ENCODE measurements around the gene PUS7. TPM values are rescaled to one million over a fixed set of nuclear protein-coding genes. Genes with fewer than 3 reads are reported as not detected.
A peak's percentile ranks its signal among the peaks of the same experiment; 100 is the strongest.

The PUS7 gene
- total and polyA plus RNA-seq, 4 donors, result 5.0 to 16.7 (median 10.8) TPM

DNA sequence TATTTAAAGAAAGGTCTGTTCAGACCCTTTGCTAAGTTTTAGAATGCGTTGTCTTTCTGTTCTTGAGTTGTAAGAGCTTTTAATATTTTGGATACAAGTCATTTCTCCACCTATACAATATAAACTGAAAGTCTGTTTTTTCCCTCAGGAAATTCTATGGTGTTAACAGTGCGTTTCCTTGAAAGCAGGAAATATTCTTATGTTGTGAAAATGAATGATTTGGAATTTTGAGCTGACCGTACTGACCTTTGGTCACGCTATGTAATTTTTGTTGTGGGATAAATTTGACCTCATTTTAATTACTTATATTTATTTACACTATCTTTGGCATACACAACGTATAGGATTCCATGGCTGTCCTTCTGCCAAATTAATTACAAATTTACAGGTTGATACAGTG lies 43.5 kb downstream of the PUS7 start:
- 69 to 70% methylated on average over 5 of the region's 5 CpGs for WGBS, 2 donors
- Histone ChIP-seq H3K27me3 (ENCODE audit: control insufficient read depth in 3 of 3, insufficient read depth in 3 of 3, low read length in 2 of 3) (no peaks in the 10 kb centered on the region), H3K9me3 (ENCODE audit: control insufficient read depth in 4 of 4, insufficient read depth in 3 of 4, low read length in 3 of 4) (no peaks in the 10 kb centered on the region), H3K4me1 (ENCODE audit: control insufficient read depth in 5 of 5, insufficient read depth in 5 of 5, low read length in 5 of 5) (no peaks in the 10 kb centered on the region), H3K27ac (ENCODE audit: low read depth in 1 of 2, low read length in 1 of 2) (no peak overlapping the region), H3K36me3 (ENCODE audit: control insufficient read depth in 4 of 4, insufficient read depth in 4 of 4, low read length in 4 of 4) (peaks cover 3 to 15% (median 6%) of the 10 kb centered on the region in 4 donors), H3K9ac (ENCODE audit: insufficient read depth in 1 of 2, low read length in 2 of 2) (no peak overlapping the region), H3K4me3 (no peak overlapping the region)
- no peak for TF ChIP-seq CTCF (IDR thresholded peaks at IDR 0.05; ENCODE audit: control extremely low read depth, extremely low read depth)
- ATAC-seq (ENCODE audit: insufficient read depth, low FRiP score) (no peak), DNase-seq (no peak)

GRCh38 chr7:105477908-105478307 lies 44.2 kb downstream of the PUS7 start:
- Histone ChIP-seq H3K4me1 (ENCODE audit: control insufficient read depth in 5 of 5, insufficient read depth in 5 of 5, low read length in 5 of 5) (no peaks in the 10 kb centered on the region), H3K27ac (ENCODE audit: low read depth in 1 of 2, low read length in 1 of 2) (no peak overlapping the region), H3K9me3 (ENCODE audit: control insufficient read depth in 4 of 4, insufficient read depth in 3 of 4, low read length in 3 of 4) (no peaks in the 10 kb centered on the region), H3K4me3 (no peak overlapping the region), H3K27me3 (ENCODE audit: control insufficient read depth in 3 of 3, insufficient read depth in 3 of 3, low read length in 2 of 3) (no peaks in the 10 kb centered on the region), H3K9ac (ENCODE audit: insufficient read depth in 1 of 2, low read length in 2 of 2) (no peak overlapping the region), H3K36me3 (ENCODE audit: control insufficient read depth in 4 of 4, insufficient read depth in 4 of 4, low read length in 4 of 4) (peaks cover 3 to 15% (median 6%) of the 10 kb centered on the region in 4 donors)
- 95 to 97% methylated on average over 2 of the region's 2 CpGs for WGBS, 2 donors
- DNase-seq (no peak), ATAC-seq (ENCODE audit: insufficient read depth, low FRiP score) (no peak)
- TF ChIP-seq CTCF (IDR thresholded peaks at IDR 0.05; ENCODE audit: control extremely low read depth, extremely low read depth), result no peak

GRCh38 chr7:105474045-105474444 lies 48.0 kb downstream of the PUS7 start:
- peaks cover 0 to 9% (median 0%) of the 10 kb centered on the region in 5 donors for H3K4me1 ChIP-seq (ENCODE audit: control insufficient read depth in 5 of 5, insufficient read depth in 5 of 5, low read length in 5 of 5)
- no peak for TF ChIP-seq CTCF (IDR thresholded peaks at IDR 0.05; ENCODE audit: control extremely low read depth, extremely low read depth)
- H3K9ac ChIP-seq (ENCODE audit: insufficient read depth in 1 of 2, low read length in 2 of 2), result no peak overlapping the region
- H3K27ac ChIP-seq (ENCODE audit: low read depth in 1 of 2, low read length in 1 of 2), result no peak overlapping the region
- no peak for DNase-seq
- no peaks in the 10 kb centered on the region for H3K9me3 ChIP-seq (ENCODE audit: control insufficient read depth in 4 of 4, insufficient read depth in 3 of 4, low read length in 3 of 4)
- H3K27me3 ChIP-seq (ENCODE audit: control insufficient read depth in 3 of 3, insufficient read depth in 3 of 3, low read length in 2 of 3), result no peaks in the 10 kb centered on the region
- no peak overlapping the region for H3K4me3 ChIP-seq
- ATAC-seq (ENCODE audit: insufficient read depth, low FRiP score), result no peak
- WGBS, 2 donors, result 98 to 100% methylated on average over 1 of the region's 1 CpG
- peaks cover 0 to 5% (median 3%) of the 10 kb centered on the region in 4 donors for H3K36me3 ChIP-seq (ENCODE audit: control insufficient read depth in 4 of 4, insufficient read depth in 4 of 4, low read length in 4 of 4)

GRCh38 chr7:105473163-105473562 lies 48.9 kb downstream of the PUS7 start:
- no peak overlapping the region for H3K4me3 ChIP-seq
- H3K9me3 ChIP-seq (ENCODE audit: control insufficient read depth in 4 of 4, insufficient read depth in 3 of 4, low read length in 3 of 4), result no peaks in the 10 kb centered on the region
- no peaks in the 10 kb centered on the region for H3K27me3 ChIP-seq (ENCODE audit: control insufficient read depth in 3 of 3, insufficient read depth in 3 of 3, low read length in 2 of 3)
- TF ChIP-seq CTCF (IDR thresholded peaks at IDR 0.05; ENCODE audit: control extremely low read depth, extremely low read depth), result no peak
- H3K4me1 ChIP-seq (ENCODE audit: control insufficient read depth in 5 of 5, insufficient read depth in 5 of 5, low read length in 5 of 5), result peaks cover 0 to 9% (median 0%) of the 10 kb centered on the region in 5 donors
- peaks cover 0 to 4% (median 3%) of the 10 kb centered on the region in 4 donors for H3K36me3 ChIP-seq (ENCODE audit: control insufficient read depth in 4 of 4, insufficient read depth in 4 of 4, low read length in 4 of 4)
- no peak overlapping the region for H3K9ac ChIP-seq (ENCODE audit: insufficient read depth in 1 of 2, low read length in 2 of 2)
- 87 to 89% methylated on average over 4 of the region's 4 CpGs for WGBS, 2 donors
- DNase-seq, result peak; percentile 48 to 73 (median 58)
- no peak overlapping the region for H3K27ac ChIP-seq (ENCODE audit: low read depth in 1 of 2, low read length in 1 of 2)
- peak; percentile 34 for ATAC-seq (ENCODE audit: insufficient read depth, low FRiP score)

Measured in lung (tissue), 12 donors.